NB4 (cell line): Measurements from ENCODE around the gene PRPSAP2.

Experiments
- MYC ChIP-seq: IDR thresholded peaks from 2 replicates; pipeline ENCODE4 v1.6.1; 2011; ENCODE audit warnings: low read depth, low read length
- TF ChIP-seq, protein P1 (sequence below): IDR thresholded peaks from one replicate; pipeline ENCODE4 v1.5.1; 2012; ENCODE audit warnings: low read depth, low read length

DNA sequence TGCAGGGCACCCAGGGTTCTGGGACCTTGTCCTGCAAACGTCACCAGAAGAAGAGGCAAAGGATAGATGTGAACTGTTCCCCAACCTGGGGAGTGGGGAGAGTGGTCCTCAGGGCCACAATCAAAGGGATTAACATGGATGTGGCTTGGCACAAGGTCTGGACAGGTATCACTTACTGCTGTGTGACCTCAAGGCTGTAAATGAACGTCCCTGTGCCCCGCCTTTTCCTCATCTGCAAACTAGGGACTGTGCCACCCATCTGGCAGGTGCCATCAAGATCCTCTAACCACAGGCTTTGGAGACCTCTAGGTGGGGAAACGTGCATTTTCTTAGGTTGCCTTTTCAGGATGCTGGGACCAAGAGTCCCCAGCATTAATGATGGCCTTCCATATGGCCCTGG, 119.1 kb downstream of the PRPSAP2 start:
- TF ChIP-seq, protein P1, sequence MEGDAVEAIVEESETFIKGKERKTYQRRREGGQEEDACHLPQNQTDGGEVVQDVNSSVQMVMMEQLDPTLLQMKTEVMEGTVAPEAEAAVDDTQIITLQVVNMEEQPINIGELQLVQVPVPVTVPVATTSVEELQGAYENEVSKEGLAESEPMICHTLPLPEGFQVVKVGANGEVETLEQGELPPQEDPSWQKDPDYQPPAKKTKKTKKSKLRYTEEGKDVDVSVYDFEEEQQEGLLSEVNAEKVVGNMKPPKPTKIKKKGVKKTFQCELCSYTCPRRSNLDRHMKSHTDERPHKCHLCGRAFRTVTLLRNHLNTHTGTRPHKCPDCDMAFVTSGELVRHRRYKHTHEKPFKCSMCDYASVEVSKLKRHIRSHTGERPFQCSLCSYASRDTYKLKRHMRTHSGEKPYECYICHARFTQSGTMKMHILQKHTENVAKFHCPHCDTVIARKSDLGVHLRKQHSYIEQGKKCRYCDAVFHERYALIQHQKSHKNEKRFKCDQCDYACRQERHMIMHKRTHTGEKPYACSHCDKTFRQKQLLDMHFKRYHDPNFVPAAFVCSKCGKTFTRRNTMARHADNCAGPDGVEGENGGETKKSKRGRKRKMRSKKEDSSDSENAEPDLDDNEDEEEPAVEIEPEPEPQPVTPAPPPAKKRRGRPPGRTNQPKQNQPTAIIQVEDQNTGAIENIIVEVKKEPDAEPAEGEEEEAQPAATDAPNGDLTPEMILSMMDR, result no peak
- TF ChIP-seq MYC, result no peak
